ENCODE results near the gene MYLIP. TPM values are rescaled to one million over a fixed set of nuclear protein-coding genes. Genes with fewer than 3 reads are reported as not detected.

The MYLIP gene
- total RNA-seq, 1 experiment from 2014 or later, result 27.0 TPM

DNA sequence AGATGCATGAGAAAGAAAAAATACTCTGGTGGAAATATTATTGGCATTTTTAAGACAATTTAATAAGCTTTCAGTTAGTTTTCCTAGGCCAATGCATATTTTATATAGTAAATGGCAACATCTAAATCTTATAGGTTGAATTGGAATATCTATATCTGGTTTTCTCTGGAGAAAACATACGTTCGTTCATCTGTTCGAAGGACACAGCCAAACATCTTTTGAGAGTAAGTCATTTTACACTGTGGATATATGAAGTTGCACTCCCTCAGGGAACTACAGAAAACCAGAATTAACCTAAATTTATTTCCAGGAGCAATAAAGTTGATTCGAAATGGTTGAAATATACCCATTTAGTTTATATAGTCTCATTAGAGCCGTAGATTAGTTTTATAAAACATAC lies 49.0 kb downstream of the MYLIP start:
- Histone ChIP-seq H3K23ac (ENCODE audit: insufficient read length, low read depth, low read length) (no peak overlapping the region), H2BK12ac (ENCODE audit: insufficient read length, low read depth, low read length) (no peak overlapping the region), H4K91ac (ENCODE audit: insufficient read length, low read depth, low read length) (no peak overlapping the region), H3K9ac (ENCODE audit: extremely low read depth, insufficient read length, low read length) (no peak overlapping the region), H3K27ac (ENCODE audit: insufficient read length, low read depth, low read length) (no peak overlapping the region), H3K79me2 (ENCODE audit: insufficient read depth, low read length) (no peaks in the 10 kb centered on the region), H3K79me1 (ENCODE audit: insufficient read depth, low read depth, low read length, poor library complexity, severe bottlenecking) (no peaks in the 10 kb centered on the region), H3K56ac (ENCODE audit: insufficient read length, low read depth, low read length) (no peak overlapping the region), H3K18ac (ENCODE audit: insufficient read length, low read depth, low read length) (no peak overlapping the region), H3K14ac (ENCODE audit: insufficient read depth, low read length) (no peak overlapping the region), H4K20me1 (ENCODE audit: control insufficient read depth, insufficient read depth, insufficient read length) (no peaks in the 10 kb centered on the region), H3K27me3 (ENCODE audit: insufficient read depth, low read length) (no peaks in the 10 kb centered on the region), H4K5ac (ENCODE audit: insufficient read length, low read depth, low read length) (no peak overlapping the region), H2BK120ac (ENCODE audit: low read depth, low read length, poor library complexity, severe bottlenecking) (no peak overlapping the region), H2BK20ac (ENCODE audit: low read depth, low read length, poor library complexity, severe bottlenecking) (no peak overlapping the region), H2BK5ac (ENCODE audit: insufficient read length, low read length) (no peak overlapping the region), H3K4me2 (ENCODE audit: insufficient read depth, insufficient read length, low read length) (no peak overlapping the region), H3K23me2 (ENCODE audit: insufficient read length, low read depth, low read length, poor library complexity, severe bottlenecking) (no peaks in the 10 kb centered on the region), H3K4ac (ENCODE audit: low read depth, low read length) (no peak overlapping the region), H3K4me1 (ENCODE audit: insufficient read depth, low read length) (0 out of 2 replicates have a peak, but pooled peaks cover 3% of the 10 kb centered on the region), H2BK15ac (ENCODE audit: low read depth, low read length) (no peak overlapping the region), H2AFZ (ENCODE audit: low read length) (no peak overlapping the region), H3T11ph (ENCODE audit: low read length) (no peak overlapping the region), H4K8ac (replicated peaks; ENCODE audit: insufficient read length, low read depth, low read length) (no peak overlapping the region), H3K9me3 (ENCODE audit: control insufficient read depth, low read depth, low read length) (no peaks in the 10 kb centered on the region), H2AK5ac (ENCODE audit: insufficient read length, low read length) (no peak overlapping the region)
- H3K4me3 Mint-ChIP-seq, result no peak overlapping the region
- peaks cover 13 to 26% of the 10 kb centered on the region in 2 experiments for H3K4me1 Mint-ChIP-seq
- no CpG with 5 or more reads among the region's 5 CpGs for WGBS (ENCODE audit: extremely low coverage, insufficient read length, low lambda C conversion rate)
- TF ChIP-seq, protein P1, sequence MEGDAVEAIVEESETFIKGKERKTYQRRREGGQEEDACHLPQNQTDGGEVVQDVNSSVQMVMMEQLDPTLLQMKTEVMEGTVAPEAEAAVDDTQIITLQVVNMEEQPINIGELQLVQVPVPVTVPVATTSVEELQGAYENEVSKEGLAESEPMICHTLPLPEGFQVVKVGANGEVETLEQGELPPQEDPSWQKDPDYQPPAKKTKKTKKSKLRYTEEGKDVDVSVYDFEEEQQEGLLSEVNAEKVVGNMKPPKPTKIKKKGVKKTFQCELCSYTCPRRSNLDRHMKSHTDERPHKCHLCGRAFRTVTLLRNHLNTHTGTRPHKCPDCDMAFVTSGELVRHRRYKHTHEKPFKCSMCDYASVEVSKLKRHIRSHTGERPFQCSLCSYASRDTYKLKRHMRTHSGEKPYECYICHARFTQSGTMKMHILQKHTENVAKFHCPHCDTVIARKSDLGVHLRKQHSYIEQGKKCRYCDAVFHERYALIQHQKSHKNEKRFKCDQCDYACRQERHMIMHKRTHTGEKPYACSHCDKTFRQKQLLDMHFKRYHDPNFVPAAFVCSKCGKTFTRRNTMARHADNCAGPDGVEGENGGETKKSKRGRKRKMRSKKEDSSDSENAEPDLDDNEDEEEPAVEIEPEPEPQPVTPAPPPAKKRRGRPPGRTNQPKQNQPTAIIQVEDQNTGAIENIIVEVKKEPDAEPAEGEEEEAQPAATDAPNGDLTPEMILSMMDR (conservative IDR thresholded peaks at IDR 0.05), result no peak
- no peaks in the 10 kb centered on the region; the same call in 1 of the 2 replicates for H3K27me3 Mint-ChIP-seq (ENCODE audit: low read depth)
- no peak overlapping the region for H3K27ac Mint-ChIP-seq
- H3K9me3 Mint-ChIP-seq, result peaks cover 0 to 2% of the 10 kb centered on the region in 2 experiments; a peak in 2 of 5 replicates
- no peak for DNase-seq
- H3K36me3 Mint-ChIP-seq (ENCODE audit: insufficient read depth in 1 of 3, low read depth in 3 of 3), result peaks cover 0 to 3% (median 3%) of the 10 kb centered on the region in 3 experiments; a peak in 3 of 7 replicates
